Regular cardiac myocyte (primary cell): ENCODE data around the gene TBCK. TPM values are rescaled to one million over a fixed set of nuclear protein-coding genes. Genes with fewer than 3 reads are reported as not detected.

ENCODE experiments used
- total RNA-seq: library from RNA; depleted of rRNA; stranded (reverse); fragments of >200 nt; gene quantifications from 2 replicates; pipeline ENCODE4 v1.2.3, GENCODE V29; 2014

TBCK gene
- total RNA-seq: 29.3 and 67.7 TPM in 2 replicates

GRCh38 chr4:106315968-106316772 is at the start of gene TBCK, which contains the start of gene AIMP1:
Gene TBCK, minus strand, starts transcription at chr4:106316209. Its CDS starts 7,249 bp downstream, at chr4:106308960.
Gene AIMP1, plus strand, starts transcription at chr4:106316550. Its CDS starts 8,460 bp downstream, at chr4:106325010.

Other genes starting within 250 kb of the TBCK start
- gene AIMP1, start 341 bp upstream of the TBCK start, total RNA-seq: 37.2 and 40.8 TPM in 2 replicates
- gene GIMD1, start 52.6 kb upstream of the TBCK start, total RNA-seq: 0.19 and 0.28 TPM in 2 replicates